NCI-H1092 treated with DMSO at 0.1 percent for 48 hours (cell line): Measurements from ENCODE around the gene RPL27.
"Not testable (repeated sequence)": the region's sequence is repeated elsewhere in the genome, so short reads cannot be mapped to it uniquely, and the experiment has no call there.

Experiments
- DNase-seq: peaks from one replicate; lab custom pipeline; 2025; lab: John Stamatoyannopoulos, UW

Gene RPL27

DNA sequence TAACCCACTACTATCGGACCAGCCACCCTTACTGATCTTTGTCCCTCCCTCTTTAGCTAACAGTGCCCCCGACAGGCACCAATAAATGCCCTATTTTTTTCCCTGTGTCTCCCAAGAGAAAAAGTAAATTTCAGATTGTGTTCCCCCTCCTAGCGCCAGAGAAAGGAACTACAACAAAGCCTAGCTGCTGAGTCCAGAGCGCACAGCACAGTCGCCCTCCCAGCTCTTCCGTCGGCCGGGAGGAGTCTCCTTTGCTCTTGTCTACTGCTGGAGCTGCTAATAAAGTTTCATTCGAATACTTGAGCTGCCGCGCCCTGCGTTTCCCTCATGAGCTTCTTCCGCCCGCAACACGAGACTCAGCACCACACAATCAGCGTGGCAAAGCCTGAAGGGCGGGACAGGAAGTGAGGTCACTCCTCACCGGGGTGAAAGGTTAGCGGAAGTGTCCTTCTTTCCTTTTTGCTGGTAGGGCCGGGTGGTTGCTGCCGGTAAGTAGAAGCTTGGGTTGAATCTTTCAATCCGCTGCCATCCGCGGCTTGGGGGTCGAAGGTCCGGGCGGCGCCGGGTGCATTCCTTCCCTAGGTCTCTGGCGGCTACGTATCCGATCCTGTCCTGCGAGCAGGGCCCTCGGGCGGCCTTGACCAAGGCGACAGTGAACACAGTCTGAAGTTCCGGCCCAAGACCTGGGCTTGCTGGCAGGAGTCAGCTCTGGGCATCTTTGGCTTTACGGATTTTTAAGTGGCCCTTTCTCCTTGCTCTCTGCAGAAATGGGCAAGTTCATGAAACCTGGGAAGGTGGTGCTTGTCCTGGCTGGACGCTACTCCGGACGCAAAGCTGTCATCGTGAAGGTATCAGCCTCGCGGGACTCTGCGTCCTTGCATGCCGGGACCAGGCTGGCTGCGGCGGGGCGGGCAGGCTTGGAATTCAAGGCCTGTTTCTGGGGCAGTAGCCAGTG, at the start of gene RPL27:
Gene RPL27, plus strand, starts transcription at position 436 of the 955 bp plus-strand sequence. Its CDS starts 332 bp downstream, at position 768.
- DNase-seq = peak; percentile 99

DNA sequence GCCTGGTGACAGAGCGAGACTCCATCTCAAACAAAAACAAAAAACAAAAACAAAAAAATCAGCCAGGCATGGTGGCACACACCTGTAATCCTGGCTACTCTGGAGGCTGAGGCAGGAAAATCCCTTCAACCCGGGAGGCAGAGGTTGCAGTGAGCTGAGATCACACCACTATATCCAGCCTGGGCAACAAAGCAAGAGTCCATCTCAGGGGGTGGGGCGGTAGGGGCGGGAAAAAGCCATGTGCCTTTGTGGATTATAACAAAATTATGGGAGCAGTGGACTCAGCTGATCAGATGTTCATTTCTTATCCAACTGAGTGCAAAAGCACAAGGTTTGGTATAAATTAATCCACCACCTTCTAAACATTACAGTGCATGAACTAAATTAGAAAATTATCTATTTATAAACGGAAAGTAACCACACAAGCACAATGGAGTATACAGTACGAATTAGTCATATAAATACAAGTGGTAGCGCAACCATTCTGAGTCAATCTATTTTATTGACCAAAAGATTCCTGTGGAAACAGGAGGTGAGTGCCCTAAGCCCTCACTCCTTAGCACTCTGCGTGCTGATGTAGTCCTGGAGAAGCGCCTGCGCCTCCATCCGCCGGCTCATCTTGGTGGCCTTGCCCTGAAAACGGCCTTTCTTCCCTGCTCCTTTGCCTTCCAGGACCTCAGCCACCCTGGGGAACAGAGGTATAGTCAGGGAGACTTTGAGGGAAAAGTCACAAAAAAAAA, 48.0 kb upstream of the RPL27 start:
- no peak for DNase-seq

DNA sequence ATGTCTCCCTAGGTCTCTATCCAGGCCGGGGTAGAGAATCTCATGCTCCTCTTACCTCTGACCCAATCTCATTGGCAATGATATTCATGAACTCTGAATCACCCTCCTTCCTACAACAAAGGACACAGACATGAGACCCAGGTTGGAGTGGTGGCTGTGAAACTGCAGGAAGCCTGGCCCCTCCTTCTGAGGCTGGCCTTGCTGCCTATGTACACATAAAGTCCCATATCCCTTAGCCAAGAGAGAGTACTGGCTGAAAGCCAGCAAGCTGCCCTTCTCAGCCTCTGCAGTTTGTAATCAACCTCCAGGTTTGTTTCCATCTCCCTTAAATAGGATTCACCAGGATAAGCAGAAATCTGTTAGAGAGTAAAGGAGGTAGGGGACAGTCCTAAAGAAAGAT, 44.5 kb upstream of the RPL27 start:
- no peak for DNase-seq

DNA sequence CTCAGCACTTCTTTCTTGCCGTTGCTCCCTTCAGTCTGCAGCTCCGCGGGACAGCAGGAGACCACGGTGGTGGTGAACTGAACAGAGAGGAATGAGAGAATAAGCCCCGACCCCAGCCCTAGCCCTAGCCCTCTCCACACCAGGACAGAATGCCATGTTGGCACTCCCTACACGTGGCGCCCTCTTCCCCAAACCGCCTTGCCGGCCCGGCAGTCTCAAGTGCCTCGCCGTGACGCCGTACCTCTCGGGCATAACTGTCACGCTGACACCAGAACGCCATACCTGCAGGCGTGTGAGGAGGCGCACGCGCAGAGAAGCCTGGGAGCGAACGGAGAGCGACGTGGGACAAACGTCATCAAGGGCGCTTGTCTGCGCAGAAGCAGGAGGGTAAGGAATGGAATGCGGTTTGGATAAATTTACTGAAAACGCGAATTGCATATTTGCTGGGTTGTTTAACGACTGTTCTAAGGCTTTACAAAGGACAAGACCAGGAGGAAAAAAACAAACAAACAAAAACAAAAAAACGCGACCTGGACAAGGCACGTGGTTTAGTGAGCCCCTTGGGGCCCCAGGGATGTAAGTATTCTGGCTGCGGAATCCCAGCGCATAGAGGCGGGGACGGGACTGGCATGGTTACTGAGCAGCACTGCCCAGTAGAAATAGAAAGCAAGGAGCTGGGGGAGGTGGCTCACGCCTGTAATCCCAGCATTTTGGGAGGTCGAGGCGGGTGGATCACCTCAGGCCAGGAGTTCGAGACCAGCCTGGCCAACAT, 33.9 kb upstream of the RPL27 start, which contains the start of gene AARSD1:
Gene AARSD1, minus strand, starts transcription at position 294 of the 772 bp plus-strand sequence. Its CDS starts 14 bp downstream, at position 280.
- DNase-seq = peak; percentile 89

DNA sequence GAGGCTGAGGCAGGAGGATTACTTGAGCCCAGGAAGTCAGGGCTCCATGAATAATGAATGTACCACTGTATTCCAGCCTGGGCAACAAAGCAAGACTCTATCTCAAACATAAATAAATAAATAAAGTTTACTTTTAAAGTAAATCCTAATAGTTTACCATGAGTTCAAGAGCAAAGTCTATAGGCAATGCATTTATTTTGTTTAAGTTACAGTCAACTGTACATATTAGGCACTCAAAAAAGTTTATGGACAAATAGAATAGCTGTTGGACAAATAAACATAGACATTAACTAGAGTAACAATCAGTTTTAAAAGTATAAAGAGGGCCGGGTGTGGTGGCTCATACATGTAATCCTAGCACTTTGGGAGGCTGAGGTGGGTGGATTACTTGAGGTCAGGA, 30.3 kb upstream of the RPL27 start:
- no peak for DNase-seq

DNA sequence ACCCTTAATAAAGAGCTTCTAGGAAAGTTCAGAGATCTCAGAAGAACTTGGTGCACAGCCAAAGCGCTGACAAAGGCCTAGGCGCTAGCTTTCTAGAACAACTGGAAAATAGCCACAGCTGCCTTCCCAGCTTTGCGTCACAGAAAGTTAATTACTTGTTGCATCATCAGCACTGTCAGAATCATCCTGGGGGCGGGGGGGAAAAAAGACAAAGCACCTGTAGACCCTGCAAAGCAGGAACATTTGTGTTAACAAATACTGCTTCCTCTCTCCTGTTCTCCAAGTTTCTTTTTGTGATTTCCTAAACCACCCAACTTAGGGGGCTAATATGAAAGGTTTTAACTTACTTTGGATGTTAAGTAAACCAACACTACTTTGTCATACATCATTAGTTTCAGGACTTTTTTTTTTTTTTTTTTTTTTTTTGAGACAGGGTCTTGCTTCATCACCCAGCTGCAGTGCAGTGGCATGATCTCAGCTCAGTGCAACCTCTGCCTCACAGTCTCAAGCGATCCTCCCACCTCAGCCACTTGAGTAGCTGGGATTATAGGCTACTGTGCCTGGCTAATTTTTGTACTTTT, 29.1 kb upstream of the RPL27 start:
- no peak for DNase-seq

DNA sequence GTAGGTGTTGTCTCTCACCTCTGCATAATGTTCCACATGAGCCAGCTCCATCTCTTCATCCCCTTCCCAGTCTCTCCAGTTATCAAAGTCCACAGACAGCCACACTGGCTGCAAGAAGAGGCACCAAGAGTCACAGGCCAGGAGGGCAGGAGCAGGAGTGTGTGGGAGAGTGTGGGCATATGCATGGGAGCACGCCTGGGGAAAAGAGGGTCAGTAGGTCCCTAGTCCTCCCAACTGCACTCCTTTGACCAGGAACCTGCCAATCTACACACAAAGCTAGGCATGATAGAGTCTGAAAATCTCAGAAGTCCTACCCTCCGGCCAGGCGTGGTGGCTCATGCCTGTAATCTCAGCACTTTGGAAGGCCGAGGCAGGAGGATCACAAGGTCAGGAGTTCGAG, 26.6 kb upstream of the RPL27 start:
- DNase-seq = no peak

DNA sequence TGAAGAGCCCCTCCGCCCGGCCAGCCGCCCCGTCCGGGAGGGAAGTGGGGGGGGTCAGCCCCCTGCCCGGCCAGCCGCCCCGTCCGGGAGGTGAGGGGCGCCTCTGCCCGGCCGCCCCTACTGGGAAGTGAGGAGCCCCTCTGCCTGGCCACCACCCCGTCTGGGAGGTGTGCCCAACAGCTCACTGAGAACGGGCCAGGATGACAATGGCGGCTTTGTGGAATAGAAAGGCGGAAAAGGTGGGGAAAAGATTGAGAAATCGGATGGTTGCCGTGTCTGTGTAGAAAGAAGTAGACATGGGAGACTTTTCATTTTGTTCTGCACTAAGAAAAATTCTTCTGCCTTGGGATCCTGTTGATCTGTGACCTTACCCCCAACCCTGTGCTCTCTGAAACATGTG, 24.9 kb upstream of the RPL27 start:
- not testable (repeated sequence) for DNase-seq

DNA sequence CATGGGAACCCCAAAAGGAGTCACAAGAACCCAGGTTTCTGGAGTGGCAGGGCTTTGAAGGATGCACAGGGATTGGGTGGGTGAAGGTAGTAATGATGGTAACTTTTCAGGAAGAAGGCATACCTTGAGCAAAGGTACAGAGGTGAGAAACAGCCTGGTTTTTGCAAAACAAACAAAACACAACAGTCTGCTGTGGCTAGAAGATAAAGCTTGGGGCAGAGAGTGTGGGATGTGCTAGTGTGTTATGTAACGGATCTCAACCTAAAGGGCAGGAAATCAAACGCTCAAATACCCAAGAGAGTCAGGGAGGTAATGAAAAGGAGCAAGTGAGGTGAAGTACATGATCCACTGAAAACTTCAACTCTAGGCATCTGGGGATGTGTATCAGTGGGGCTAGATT, 23.0 kb upstream of the RPL27 start:
- no peak for DNase-seq

DNA sequence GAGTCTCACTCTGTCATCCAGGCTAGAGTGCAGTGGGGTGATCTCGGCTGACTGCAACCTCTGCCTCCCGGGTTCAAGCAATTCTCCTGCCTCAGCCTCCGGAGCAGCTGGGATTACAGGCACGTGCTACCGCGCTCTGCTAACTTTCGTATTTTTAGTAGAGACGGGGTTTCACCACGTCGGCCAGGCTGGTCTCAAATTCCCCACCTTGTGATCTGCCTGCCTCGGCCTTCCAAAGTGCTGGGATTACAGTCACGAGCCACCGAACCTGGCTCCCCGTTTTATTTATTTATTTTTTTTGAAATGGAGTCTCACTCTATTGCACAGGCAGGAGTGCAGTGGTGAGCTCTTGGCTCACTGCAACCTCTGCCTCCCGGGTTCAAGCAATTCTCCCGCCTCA, 22.5 kb upstream of the RPL27 start:
- not testable (repeated sequence) for DNase-seq

DNA sequence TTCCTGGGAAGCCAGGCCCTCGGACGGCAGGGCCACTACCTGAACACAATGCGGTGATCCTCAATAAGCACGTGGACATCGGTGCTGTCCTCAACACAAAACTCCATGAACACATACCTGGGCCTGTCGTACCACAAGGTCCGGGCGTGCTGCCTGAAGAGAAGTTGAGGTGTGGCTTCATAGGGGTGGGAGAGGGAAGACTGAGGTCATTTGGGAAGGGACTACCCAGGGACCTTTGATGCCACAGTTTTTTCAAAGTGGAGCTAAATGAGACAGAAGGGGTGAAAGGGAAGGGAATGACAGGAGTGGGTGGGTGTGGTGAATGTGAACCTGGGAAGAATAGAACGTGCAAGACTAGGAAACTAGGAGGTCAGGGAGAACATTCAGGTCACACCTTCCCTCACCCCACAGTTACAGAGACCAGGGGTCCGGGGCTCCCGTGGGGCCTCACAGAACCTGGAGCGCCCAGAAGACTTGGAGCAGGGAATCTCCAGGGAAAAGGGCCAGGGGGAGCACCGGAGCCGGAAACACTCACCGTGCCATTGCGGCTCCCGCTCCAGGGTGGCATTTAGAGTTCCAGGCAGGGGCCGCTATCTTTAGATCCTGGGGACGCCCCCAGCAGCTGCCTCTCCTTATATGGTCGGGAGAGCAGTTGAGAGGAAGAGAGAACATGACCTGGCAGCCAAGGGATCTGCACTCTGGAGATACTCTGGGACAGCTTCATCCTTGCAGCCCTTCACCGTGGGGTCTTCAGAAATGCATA, 18.5 kb upstream of the RPL27 start, which contains the start of gene PTGES3L:
Gene PTGES3L, minus strand, starts transcription at position 570 of the 763 bp plus-strand sequence. Its CDS starts 27 bp downstream, at position 543.
- peak; percentile 68 for DNase-seq

DNA sequence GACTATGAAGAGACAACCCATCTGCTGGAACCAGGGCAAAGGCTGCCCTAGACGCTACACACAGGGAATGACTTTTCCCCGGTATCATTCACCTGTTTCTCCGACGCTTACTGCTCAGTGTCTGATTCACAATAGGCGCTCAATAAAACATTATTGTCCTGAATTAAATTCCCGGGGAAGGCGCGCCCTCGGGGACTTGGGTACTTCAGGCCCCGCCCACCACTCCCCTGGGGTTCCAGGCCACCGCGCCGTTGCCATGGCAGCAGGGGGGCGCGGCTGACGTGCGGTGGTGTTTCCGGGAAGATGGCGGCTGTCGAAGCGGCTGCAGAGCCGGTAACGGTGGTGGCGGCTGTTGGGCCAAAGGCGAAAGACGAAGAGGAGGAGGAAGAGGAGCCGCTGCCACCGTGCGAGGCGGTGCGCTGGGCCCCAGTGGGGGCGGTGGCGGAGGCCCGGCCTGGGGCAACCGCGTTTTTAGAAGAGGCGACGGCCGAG, 17.9 kb upstream of the RPL27 start, which contains the start of gene RUNDC1:
Gene RUNDC1, plus strand, starts transcription at position 292 of the 492 bp plus-strand sequence. Its CDS starts 12 bp downstream, at position 304.
- peak; percentile 79 for DNase-seq

DNA sequence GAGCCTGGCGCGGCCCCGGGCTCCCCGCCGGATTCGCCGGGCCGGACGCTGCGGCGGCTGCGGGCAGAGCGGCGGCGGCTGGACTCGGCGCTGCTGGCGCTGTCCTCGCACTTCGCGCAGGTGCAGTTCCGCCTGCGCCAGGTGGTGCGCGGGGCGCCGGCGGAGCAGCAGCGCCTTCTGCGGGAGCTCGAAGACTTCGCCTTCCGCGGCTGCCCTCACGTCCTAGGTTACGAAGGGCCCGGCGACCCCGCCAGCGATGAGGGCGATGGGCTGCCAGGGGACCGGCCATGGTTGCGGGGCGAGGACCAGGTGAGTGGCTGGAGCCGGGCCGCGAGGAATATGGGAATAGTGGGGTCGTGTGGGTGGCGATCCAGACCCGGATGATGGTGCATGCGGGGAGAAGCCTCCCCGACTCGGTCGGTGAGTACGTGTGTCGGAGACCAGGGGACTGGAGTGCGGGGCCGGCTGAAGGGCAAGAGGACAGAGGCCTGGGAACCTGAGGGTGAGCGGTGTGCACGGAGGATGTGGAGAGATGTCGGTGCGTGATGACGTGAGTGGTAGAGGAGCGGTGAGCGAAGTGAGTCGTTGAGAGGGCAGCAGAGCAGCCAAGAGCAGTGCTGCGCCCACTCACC, 17.3 kb upstream of the RPL27 start:
- DNase-seq = peak; percentile 51

DNA sequence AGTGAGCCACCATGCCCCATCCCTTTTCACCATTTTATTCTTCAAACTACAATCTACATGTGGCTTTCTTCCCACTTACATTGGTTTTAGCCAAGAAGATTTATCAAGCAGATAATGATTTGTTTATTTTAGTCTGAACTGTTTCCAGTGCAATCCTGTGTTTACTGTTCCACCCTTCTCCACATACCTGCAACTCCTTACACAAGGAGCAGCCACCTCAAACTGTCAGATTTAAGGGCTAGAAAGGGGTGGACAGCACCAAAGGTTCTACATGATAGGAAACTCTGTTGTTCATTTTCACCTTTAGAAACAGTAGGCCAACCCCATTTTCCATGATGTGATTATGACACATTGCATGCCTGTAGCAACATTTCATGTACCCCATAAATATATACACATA, 16.0 kb upstream of the RPL27 start:
- no peak for DNase-seq

DNA sequence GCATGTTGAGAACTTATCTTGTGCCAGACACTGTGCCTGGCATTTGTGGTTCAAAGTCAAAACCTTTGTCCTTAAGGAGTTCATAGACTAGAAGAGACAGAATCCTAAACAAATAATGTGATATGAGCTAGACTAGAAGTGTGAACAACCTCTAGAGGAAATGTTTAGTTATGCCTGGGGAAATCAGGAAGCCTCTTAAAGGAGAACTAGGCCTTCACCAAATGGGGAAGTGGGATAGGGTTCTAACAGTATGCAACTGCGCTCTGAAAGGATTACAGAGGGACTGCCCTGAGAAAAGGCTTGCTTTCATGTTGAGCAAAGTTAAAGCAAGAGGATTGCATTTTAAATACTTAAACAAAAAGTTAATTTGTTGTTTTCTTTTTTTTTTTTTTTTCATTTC, 13.0 kb upstream of the RPL27 start:
- DNase-seq = no peak

DNA sequence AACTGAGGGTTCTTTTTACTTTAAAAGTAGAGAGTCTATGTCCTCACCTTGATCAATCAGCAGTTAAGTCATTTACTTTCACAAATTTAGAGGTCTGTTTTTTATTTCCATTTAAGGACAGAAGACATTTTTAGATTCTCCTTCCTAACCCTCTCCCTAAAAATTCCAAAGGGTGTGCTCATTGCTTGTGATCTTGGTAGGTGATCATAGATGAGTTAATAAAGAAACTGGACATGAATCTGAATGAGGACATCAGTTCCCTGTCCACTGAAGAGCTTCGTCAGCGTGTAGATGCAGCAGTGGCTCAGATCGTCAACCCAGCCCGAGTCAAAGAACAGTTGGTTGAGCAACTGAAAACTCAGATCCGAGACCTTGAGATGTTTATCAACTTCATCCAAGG, 9.1 kb upstream of the RPL27 start:
- DNase-seq = no peak

DNA sequence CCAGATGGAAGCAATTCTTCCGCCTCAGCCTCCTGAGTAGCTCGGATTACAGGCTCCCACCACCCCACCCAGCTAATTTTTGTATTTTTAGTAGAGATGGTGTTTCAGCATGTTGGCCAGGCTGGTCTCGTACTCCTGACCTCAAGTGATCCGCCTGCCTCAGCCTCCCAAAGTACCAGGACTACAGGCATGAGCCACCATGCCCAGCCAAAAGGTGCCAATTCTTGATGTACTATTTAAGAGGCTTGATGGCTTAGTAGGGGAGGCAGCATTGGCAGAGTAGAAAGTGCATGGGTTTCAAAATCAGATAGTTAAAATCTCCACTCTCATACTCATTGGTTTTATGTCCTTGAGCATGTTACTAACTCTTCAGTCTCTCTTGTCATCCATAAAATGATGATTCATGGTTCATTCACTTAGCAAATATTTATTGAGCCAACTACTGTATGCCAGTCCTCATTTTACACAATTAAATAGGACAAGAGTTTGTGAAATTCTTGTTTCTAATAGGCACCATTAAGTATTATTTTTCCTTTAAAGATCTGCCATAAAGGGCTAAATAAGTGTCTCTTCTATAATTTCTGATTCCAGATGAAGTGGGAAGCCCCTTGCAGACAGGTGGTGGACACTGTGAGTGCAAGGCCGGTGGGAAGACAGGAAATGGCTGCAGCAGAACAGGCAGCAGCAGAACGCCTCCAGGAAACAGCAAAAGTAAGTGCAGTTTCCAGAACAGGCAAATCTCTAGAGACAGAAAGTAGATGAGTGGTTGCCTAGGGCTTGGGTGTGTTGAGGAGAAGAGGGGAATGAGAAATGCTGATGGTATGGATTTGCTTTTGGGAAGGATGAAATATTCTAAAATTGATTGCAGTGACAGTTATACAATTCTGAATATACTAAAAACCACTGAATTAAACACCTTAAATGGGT, 8.2 kb upstream of the RPL27 start:
- no peak for DNase-seq

DNA sequence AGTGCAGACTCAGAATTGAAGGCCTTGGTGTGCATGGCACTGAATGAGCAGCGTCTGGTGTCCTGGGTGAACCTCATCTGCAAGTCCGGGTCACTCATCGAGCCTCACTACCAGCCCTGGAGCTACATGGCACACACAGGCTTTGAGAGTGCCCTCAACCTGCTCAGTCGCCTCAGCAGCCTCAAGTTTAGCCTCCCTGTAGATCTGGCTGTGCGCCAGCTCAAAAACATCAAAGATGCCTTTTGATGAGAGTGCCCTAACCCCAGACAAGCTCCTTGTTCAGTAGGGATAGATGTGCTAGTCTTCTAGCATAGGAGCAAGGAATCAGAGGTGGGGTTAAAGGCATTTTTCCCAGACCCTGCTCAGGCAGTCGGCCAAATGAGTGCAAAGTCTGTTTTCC, 6.7 kb upstream of the RPL27 start:
- no peak for DNase-seq

DNA sequence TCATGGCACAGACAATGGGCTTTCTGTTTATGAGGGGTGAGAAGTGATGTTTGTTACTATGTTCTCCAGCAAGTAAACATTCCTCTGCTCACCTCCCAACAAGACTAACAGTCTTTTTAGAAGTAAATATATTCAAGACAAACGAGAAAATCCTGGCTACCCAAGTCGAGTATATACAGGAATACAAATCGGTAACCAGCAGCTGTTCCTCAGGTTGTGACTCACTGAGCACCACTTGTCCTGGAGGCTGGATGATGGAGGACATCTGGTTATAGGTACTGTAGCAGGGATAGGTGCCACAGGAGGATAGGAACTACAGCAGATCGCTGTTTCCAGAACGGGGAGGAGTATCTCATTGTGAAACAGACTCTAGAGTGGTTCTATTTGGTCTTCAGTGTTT, 5.3 kb upstream of the RPL27 start:
- DNase-seq = no peak
